GM18502 (cell line): Measurements from ENCODE around the gene ZNF580.

Source experiments
- ATAC-seq: cut with Tn5 transposase; IDR thresholded peaks from one replicate; pipeline ENCODE4 v1.9.1; 2021; ENCODE audit warnings: mild to moderate bottlenecking; ENCODE audit not compliant: unreplicated experiment, poor library complexity

Gene ZNF580

DNA sequence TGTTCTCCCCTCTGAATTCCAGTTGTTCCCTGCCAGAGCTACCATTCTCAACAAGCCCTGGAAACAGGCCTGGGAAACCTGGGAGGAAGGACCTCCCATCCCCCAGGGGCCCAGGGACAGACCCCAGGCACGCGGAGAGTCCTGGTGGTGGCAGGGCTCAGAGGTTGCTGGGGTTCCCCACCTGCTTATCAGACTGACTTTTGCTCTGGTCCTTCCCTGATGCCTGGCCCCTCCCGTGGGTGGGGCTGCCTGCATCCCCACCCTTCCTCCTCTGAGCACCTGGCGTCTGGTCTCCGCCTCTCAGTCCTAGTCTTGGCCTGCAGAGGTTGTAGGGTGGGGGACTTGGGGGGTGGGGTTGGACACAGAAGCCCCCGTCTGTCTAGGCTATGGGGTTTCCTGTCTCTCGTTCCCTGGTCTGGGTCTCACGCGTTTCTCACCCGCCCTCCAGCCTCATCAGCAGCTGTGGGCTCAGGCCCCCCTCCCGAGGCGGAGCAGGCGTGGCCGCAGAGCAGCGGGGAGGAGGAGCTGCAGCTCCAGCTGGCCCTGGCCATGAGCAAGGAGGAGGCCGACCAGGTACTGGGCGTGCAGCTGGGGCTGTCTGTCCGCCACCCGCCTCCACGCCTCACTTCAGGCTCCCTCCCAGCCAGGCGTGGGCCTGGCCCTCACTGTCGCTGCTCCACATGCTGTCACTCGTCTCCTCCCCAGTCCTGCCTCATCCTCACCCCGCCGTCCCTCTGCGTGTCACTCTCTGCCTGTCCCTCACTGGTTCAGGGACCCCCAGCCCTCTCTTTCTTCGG, 47.8 kb downstream of the ZNF580 start:
- ATAC-seq, result no peak

DNA sequence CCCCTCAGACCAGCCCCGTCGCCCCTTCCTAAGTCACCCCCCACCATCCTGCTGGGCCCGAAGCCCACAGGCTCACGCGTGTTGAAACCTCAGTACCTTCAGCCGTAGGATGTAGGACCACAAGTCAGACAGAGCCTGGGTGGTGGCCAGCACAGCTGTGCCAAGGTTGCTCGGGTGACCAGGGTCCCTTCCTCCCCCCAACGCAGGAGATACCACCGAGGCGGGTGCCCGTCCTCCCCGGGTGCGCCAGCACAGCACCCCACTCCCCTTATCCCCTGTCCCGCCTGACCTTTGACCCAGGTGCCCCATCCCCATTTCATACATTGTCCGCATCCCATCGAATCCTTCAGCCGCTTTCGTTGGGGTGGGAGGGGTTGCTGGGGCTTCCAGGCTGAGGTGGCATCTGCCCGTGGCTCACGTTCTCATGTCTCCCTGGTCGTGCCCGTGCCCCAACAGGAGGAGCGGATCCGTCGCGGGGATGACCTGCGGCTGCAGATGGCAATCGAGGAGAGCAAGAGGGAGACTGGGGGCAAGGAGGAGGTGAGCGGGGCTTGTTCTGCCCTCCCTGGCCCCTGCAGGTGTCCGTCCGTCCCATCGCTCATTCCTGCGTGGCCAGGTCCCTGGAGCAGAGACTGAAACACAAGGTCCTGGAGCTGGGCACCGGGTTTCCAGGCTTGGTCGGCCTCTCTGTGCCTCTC, 48.8 kb downstream of the ZNF580 start:
- ATAC-seq, result no peak

DNA sequence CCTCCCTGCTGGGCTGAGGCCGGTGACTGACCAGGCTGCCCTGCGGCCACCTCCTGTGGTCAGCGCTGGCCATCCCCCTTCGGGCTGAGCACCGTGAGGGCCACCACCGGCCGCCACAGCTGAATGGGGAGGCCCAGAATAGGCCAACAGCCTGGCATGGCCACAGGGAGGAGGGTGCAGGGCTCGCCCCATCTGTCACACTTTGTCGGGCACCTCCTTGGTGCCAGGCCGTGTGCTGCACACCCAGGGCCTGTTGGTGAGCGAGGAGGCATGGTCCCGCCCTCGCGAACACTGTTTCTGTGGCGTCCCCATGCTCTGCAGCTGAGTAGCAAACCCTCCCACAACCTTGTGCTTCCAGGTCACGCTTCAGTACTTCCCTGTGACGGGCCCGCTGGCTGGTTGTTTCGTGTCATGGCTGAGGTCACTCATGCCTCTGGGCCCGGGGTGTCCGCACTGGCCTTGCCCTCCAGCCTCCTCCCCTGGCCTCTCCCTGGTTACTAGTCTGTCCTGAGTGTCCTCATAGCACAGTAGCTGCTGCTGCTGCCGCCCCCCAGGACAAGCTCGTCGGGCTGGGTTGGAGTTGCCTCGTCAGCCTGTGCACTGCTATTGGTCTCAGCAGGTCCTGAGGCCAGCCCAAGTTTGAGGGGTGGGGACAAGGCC, 49.4 kb downstream of the ZNF580 start:
- no peak for ATAC-seq

DNA sequence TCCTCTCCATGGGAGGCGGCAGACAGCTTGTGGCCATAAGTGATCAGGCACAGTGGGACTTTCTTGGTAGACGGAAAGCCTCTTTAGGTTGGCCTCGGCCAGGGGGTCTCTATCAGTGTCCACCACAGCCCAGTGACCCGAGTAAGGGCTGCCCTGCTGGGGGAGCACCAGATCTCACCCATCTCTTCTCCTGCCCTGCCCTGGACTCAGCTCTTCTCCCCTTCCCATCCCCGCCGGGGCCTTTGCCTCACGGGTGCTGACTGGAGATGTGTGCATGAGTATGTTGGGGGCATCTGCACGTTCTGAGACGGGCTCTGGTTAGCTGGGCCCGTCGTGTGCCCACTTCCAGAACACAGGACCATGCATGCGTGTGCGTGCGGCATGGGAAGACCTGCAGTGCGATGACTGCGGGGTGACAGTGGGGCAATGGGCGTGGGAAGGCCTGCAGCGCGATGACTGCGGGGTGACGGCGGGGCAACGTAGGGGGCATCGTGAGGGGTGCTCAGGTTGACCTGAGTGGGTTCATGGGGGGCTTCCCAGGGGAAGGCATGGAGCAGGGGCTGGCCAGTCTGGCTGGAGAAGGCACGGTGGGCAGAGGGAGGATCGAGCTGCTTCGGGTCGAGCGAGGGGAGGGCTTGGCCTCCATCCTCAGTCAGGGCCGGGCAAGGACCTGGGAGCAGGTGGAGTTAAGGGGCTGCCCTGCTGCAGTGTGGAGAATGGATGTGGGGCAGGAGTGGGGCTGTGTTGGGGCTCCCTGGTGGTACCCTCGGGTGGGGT, 50.2 kb downstream of the ZNF580 start:
- ATAC-seq, result no peak

DNA sequence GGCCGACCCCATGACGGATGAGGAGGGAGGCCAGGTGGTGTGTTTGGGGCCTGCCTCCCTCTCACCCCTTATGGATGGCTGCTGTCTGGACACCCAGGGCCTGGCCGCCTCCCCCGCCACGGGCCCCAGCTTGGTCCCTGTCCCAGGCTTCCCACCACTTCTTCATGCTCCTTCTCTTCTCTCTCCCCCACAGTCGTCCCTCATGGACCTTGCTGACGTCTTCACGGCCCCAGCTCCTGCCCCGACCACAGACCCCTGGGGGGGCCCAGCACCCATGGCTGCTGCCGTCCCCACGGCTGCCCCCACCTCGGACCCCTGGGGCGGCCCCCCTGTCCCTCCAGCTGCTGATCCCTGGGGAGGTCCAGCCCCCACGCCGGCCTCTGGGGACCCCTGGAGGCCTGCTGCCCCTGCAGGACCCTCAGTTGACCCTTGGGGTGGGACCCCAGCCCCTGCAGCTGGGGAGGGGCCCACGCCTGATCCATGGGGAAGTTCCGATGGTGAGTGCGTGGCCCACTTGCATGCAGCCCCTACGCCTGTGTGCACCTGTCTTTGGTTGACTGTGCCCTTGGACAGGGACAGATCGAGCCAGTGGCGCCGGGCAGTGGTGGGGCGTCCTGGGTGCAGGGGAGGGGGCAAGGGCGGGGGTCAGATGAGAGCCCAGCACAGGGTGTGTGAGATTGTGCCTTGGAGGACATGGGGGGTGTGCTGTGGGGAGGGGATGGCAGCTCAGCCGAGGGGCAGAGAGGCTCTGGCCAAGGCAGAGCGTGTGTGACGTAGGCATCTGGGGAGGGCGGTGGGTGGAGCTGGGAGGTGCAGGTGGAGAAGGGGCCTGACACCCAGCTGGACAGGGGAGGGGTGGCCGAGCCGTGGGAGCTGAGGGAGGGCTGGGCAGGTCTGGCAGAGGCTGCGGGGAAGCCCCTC, 51.0 kb downstream of the ZNF580 start:
- ATAC-seq, result no peak

DNA sequence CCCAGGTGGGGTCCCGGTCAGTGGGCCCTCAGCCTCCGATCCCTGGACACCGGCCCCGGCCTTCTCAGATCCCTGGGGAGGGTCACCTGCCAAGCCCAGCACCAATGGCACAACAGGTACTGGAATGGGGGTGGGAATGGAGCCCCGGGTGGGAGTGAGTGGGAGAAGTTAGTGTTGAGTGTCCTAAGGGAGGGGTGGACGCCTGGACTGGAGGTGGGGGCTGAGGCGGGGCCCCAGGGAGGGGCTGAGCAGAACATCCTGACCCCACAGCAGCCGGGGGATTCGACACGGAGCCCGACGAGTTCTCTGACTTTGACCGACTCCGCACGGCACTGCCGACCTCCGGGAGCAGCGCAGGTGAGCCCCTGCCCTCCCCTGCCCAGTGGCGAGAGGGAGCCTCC, 51.9 kb downstream of the ZNF580 start:
- no peak for ATAC-seq
